ENCODE data around the gene C2orf80.
"Not testable (repeated sequence)": the region's sequence is repeated elsewhere in the genome, so short reads cannot be mapped to it uniquely, and the experiment has no call there.

Gene C2orf80

GRCh38 chr2:208179028-208179609 is 10.7 kb downstream of the C2orf80 start:
- no peak for DNase-seq (ENCODE audit: low read depth)

DNA sequence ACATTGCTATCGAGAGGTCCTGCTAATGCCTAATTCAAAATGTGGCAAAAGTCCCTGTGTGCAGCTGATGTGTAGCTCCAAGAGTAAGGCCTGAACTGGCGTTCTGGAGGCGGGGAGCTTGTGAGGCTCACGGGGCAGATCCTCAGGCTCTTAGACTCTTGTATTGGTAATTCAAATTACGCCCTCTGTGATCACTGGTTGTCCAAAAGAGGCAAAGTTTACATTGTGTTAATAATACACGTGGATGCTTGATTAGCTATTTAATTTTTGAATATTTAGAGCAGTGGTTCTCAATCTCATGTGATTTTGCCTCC is 14.0 kb downstream of the C2orf80 start:
- DNase-seq (ENCODE audit: low read depth): no peak

DNA sequence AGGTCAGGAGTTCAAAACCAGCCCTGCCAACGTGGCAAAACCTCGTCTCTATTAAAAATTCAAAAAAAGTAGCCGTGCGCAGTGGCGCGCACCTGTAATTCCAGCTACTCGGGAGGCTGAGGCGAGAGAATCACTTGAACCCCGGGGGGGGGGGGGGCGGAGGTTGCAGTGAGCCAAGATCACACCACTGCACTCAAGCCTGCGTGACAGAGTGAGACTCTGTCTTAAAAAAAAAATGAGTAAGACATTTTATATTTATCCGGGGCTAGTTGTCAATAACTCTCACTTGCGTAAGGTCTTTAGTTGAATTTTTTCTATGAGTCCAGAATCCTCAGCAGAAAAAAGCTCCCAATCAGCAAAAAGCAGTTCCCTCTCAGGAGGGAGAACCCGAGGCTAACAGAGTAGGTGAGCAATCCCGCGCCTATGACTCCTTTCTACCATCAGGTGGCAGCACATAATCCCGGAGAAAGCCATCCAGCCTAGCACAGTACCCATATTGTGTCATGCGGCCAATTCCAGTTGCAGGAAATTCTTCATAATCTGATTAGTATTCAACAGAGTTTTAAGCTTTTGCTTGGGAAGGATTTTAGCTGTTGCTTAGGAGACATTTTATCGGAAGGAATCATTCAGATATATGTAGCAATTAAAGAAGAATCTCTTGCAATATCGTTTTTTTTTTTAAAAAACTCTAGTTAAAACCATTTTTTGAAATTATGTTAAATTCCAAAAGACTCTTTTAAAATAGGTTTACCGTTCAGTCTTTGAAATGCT is 14.6 kb downstream of the C2orf80 start:
- DNase-seq (ENCODE audit: low read depth): peak; percentile 41

DNA sequence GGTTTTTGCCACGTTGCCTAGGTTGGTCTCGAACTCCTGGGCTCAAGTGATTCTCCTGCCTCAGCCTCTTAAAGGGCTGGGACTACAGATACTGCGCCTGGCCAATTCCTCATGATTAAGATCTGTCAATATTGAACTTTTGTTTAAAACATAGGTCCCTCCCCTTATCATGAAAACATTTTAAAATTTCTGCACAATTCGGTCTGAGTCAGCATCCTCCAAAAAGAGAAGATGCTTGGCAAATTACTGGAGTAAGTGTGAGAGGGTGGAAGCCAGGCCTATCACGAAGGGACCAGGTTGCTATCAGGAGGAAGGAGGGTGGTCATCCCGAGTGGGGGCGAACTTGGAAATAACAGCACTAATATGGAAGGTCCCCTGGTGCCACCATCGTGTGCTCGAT is 15.7 kb downstream of the C2orf80 start:
- no peak for DNase-seq (ENCODE audit: low read depth)

GRCh38 chr2:208172125-208172524 is 17.7 kb downstream of the C2orf80 start:
- no peak for DNase-seq (ENCODE audit: low read depth)

DNA sequence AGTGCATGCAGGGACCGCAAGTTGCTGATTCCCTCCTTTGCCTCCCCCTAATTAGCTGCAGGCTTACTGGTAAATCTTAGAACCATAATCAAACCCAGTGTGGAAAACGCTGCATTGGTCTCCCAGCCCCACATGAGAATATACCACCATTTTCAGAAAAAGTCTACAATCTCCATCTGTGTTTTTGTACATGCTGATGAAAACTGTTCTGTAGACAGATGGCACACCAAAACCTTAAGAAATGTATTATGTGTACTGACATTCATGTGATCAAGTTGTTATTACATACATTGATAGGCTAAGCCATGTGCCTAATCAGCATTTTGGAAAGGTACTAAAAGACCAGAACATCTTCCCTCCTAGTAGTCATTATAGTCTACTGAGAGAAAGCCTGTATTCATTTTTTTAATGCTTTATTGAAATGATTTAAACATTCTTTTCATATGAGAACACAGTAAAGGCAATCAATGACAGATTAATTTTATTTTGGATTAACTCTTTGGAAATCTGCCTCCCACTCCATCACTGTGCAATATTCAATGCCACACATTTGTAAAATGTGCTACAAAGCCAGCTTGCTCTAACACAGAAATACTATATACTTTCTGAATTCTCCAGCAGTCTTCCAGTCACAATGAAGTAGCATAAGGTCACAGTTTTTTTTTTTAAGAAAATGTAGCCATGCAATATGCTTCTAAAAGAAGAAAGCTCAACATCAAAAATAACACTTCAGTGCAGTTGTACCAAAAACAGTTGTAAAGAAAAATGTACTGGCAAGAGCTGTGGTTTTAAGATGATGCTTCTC is 24.7 kb downstream of the C2orf80 start:
- DNase-seq (ENCODE audit: low read depth): no peak

GRCh38 chr2:208163489-208163888 is 26.3 kb downstream of the C2orf80 start, which contains the start of gene CRYGA:
Gene CRYGA (minus strand): TSS chr2:208163589. CDS start chr2:208163556, 33 bp downstream.
- DNase-seq (ENCODE audit: low read depth): no peak

DNA sequence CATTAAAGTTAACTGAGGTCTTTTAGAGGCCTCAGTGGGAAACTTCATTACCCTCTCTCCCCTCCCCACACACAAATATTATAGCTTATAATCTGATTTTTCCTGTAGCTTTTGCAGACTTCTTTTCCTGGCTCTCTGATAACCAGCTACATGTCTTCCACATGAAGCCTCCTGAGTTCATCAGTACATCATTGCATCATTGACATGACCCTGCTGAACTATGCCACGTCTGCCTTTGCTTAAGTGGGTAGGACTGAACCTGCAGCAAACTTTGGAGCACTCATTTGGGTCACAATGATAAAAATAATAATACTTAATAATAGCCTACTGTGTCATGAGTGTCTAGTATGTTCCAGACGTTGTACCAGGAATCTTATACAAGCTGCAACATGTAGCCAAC is 33.4 kb downstream of the C2orf80 start:
- DNase-seq (ENCODE audit: low read depth): no peak

DNA sequence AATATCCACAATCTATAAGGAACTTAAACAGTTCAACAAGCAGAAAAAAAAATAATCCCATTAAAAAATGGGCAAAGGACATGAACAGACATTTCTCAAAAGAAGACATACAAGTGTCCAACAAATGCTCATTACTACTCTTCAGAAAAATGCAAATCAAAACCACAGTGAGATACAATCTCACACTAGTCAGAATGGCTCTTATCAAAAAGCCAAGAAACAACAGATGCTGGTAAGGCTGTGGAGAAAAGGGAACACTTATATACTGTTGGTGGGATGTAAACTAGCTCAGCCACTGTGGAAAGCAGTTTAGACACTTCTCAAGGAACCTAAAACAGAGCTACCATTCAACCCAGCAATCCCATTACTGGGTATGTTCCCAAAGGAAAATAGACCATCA is 36.7 kb downstream of the C2orf80 start:
- DNase-seq (ENCODE audit: low read depth): no peak

GRCh38 chr2:208150956-208151355 is 38.9 kb downstream of the C2orf80 start:
- DNase-seq (ENCODE audit: low read depth): no peak

- no peak for DNase-seq (ENCODE audit: low read depth)
Measured at GRCh38 chr2:208150094-208150493, 39.7 kb downstream of the C2orf80 start.

- DNase-seq (ENCODE audit: low read depth): no peak
Measured at GRCh38 chr2:208148803-208149202, 41.0 kb downstream of the C2orf80 start.

- DNase-seq (ENCODE audit: low read depth): no peak
Measured at GRCh38 chr2:208147759-208148158, 42.1 kb downstream of the C2orf80 start.

GRCh38 chr2:208147008-208147407 is 42.8 kb downstream of the C2orf80 start:
- DNase-seq (ENCODE audit: low read depth): no peak

DNA sequence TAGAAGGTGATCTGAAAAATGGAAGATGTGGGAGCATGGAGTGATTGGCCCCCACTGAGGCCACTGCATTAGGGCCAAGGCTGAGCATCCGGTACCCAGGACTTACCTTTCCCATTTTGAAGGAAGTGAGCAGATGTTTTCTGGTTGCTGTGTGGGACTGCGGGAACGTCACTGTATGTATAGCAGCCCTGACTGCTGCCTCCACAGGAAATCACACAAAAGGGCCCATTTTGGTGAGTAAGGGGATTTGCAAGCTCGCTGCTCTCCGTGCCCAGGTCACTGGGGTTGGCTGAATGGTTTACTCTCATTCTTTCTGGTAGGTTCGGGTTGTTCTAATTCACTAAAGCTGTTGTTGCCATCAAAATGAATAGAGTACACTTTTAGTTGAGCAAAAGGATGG is 43.8 kb downstream of the C2orf80 start, which contains the start of gene CRYGB:
Gene CRYGB, minus strand, starts transcription at position 153 of the 400 bp plus-strand sequence. Its CDS starts 38 bp downstream, at position 115.
- no peak for DNase-seq (ENCODE audit: low read depth)

DNA sequence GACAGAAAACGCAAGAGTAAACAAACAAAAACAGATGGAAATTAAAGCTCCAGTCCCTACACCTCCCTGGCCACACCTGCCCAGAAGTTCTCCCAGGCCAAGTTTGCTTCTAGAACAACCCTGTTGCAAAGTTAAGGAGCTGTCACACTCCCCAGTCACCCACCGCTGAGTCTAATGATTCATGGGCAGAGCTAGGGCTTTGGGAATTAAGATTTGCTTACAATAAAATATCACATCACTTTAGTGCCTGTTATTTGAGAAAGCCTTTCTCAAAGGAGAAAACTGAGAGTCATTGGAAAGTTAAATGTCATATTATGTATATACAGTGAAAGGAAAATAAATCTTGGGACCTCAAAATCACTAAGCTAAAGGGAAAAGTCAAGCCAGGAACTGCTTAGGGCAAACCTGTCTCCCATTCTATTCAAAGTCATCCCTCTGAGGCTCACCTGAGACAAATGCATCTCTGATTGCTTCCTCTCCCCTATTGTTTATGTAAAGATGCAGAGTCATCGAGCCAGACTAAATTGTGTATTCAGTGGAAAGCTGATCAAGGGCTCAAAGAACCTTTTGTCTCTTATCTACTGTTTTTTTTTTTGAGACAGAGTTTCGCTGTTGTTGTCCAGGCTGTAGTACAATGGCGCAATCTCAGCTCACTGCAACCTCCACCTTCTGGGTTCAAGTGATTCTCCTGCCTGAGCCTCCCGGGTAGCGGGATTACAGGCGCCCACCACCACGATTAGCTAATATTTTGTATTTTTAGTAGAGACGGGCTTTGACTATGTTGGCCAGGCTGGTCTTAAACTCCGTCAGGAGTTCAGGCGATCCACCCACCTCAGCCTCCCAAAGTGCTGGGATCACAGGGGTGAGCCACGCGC is 46.7 kb downstream of the C2orf80 start:
- no peak for DNase-seq (ENCODE audit: low read depth)

DNA sequence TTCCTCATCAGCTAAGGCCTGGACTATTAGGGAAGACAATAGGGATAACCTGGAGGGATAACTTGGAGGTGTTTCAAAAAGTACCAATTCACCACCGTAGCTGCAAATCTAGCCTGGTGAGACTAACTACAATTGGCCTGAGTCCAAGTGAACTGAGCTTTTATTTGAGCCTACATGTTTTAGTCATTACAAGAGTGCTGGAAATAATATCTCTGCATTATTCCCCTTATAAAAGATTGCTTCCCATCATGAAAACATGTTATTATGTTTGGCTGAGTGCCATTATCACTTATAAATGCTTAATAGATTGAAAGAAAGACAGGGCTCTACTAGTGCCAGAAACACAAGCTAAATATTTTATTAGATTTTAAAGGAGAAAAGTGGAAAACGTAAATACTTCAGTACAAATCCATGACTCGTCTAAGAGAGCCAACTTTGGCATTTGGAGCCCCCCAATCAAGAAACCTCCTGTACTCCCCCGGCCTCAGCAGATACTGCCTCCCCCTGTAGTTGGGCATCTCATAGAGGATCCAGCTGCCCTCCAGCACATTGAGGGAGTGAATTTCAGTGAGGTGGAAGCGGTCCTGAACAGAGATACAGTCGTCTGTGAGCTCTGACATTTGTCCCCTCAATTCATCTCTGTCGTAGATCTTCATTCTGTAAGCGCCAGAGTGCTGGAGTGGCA is 47.4 kb downstream of the C2orf80 start:
- no peak for DNase-seq (ENCODE audit: low read depth)

- no peak for DNase-seq (ENCODE audit: low read depth)
Measured at GRCh38 chr2:208139447-208139846, 50.4 kb downstream of the C2orf80 start.

DNA sequence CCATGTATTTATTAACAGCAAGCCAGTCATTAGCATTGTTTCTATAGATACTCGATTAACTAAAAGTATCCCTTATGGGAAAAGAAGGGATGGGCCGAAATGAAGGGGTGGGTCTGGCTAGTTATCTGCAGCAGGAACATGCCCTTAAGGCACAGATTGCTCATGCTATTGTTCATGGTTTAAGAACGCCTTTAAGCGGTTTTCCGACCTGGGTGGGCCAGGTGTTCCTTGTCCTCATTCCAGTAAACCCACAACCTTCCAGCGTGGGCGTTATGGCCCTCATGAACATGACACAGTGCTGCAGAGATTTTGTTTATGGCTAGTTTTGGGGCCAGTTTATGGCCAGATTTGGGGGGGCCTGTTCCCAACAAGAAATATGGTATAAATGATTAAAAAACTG is 51.5 kb downstream of the C2orf80 start:
- not testable (repeated sequence) for DNase-seq (ENCODE audit: low read depth)

DNA sequence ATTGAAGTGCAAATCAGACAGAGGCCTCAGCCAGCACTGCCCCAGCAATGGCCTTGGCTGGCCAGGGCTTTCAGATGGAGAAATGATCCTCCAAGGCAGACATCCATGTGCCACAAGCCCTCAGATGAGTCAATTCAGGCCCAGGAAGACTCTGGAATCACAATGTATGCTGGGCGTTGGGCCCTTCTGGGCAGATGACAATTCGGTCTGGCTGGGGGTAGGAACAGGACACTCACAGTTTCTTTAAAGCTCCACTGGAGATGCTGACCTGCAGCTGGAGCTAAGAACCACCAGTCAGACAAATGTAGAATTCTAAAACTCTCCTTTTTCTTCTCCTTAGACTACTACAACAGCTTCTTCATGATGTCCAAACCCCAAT is 53.1 kb downstream of the C2orf80 start:
- no peak for DNase-seq (ENCODE audit: low read depth)

Measured in non-pigmented ciliary epithelial cell (primary cell).